ENCODE data around the gene XPC.

XPC gene

GRCh38 chr3:14186854-14187458 is 8.6 kb upstream of the XPC start:
- no peak for TF ChIP-seq POLR2AphosphoS5 (IDR thresholded peaks at IDR 0.05; ENCODE audit: low read depth, low read length)
- no peak for TF ChIP-seq SIN3A (IDR thresholded peaks at IDR 0.05; ENCODE audit: borderline replicate concordance, insufficient read depth, low read length)
- TF ChIP-seq FOXP2 (optimal IDR thresholded peaks at IDR 0.05; ENCODE audit: borderline replicate concordance, extremely low read depth, extremely low read length, insufficient read depth): no peak
- TF ChIP-seq REST (IDR thresholded peaks at IDR 0.05; ENCODE audit: insufficient read depth in 1 of 2, low read depth in 2 of 2, low read length in 2 of 2): no peak
- TF ChIP-seq TAF1 (IDR thresholded peaks at IDR 0.05; ENCODE audit: borderline replicate concordance, insufficient read depth, low read length): no peak

GRCh38 chr3:14183015-14183577 is 4.7 kb upstream of the XPC start:
- TF ChIP-seq TAF1 (IDR thresholded peaks at IDR 0.05; ENCODE audit: borderline replicate concordance, insufficient read depth, low read length) (no peak), SIN3A (IDR thresholded peaks at IDR 0.05; ENCODE audit: borderline replicate concordance, insufficient read depth, low read length) (no peak), REST (IDR thresholded peaks at IDR 0.05; ENCODE audit: insufficient read depth in 1 of 2, low read depth in 2 of 2, low read length in 2 of 2) (no peak), FOXP2 (optimal IDR thresholded peaks at IDR 0.05; ENCODE audit: borderline replicate concordance, extremely low read depth, extremely low read length, insufficient read depth) (no peak), POLR2AphosphoS5 (IDR thresholded peaks at IDR 0.05; ENCODE audit: low read depth, low read length) (no peak)

- TF ChIP-seq REST (IDR thresholded peaks at IDR 0.05; ENCODE audit: insufficient read depth in 1 of 2, low read depth in 2 of 2, low read length in 2 of 2): no peak
- no peak for TF ChIP-seq POLR2AphosphoS5 (IDR thresholded peaks at IDR 0.05; ENCODE audit: low read depth, low read length)
- TF ChIP-seq TAF1 (IDR thresholded peaks at IDR 0.05; ENCODE audit: borderline replicate concordance, insufficient read depth, low read length): no peak
- TF ChIP-seq SIN3A (IDR thresholded peaks at IDR 0.05; ENCODE audit: borderline replicate concordance, insufficient read depth, low read length): no peak
- TF ChIP-seq FOXP2 (optimal IDR thresholded peaks at IDR 0.05; ENCODE audit: borderline replicate concordance, extremely low read depth, extremely low read length, insufficient read depth): no peak
These were observed 2.9 kb upstream of the XPC start for GRCh38 chr3:14181253-14181652.

- TF ChIP-seq POLR2AphosphoS5 (IDR thresholded peaks at IDR 0.05; ENCODE audit: low read depth, low read length) (no peak), REST (IDR thresholded peaks at IDR 0.05; ENCODE audit: insufficient read depth in 1 of 2, low read depth in 2 of 2, low read length in 2 of 2) (no peak), SIN3A (IDR thresholded peaks at IDR 0.05; ENCODE audit: borderline replicate concordance, insufficient read depth, low read length) (no peak), FOXP2 (optimal IDR thresholded peaks at IDR 0.05; ENCODE audit: borderline replicate concordance, extremely low read depth, extremely low read length, insufficient read depth) (no peak), TAF1 (IDR thresholded peaks at IDR 0.05; ENCODE audit: borderline replicate concordance, insufficient read depth, low read length) (no peak)
These were observed 1.4 kb upstream of the XPC start for GRCh38 chr3:14179795-14180194.
